Measurements from ENCODE around the gene ZNF664. TPM values are rescaled to one million over a fixed set of nuclear protein-coding genes. Genes with fewer than 3 reads are reported as not detected.

Gene ZNF664
- total and polyA plus RNA-seq, 9 of the 15 experiments (the other 6 are each of a cell fraction or from before 2014, with no cell fraction given) = 3.3 to 101 (median 63.6) TPM

- no peak for TF ChIP-seq SRSF1 (IDR thresholded peaks at IDR 0.05; ENCODE audit: low read depth, low read length)
- 0 out of 2 replicates have a peak, but pooled peaks have one; percentile 27 for TF ChIP-seq SIN3B (IDR thresholded peaks at IDR 0.05; ENCODE audit: low read depth)
- no peak for TF ChIP-seq MYBL2 (IDR thresholded peaks at IDR 0.05; ENCODE audit: low read depth)
- no peak for TF ChIP-seq MYBL2 (CRISPR knock-in tag; IDR thresholded peaks at IDR 0.05; ENCODE audit: borderline replicate concordance)
- TF ChIP-seq HNRNPK (IDR thresholded peaks at IDR 0.05; ENCODE audit: low read depth, low read length, poor library complexity, severe bottlenecking) = no peak
- TF ChIP-seq ZNF444 (CRISPR knock-in tag; IDR thresholded peaks at IDR 0.05) = no peak
- no peak for TF ChIP-seq BCL6 (CRISPR knock-in tag; IDR thresholded peaks at IDR 0.05)
- TF ChIP-seq CTCFL (IDR thresholded peaks at IDR 0.05; ENCODE audit: borderline replicate concordance, insufficient read depth, low read depth, low read length, poor library complexity, severe bottlenecking) = peak; percentile 75
- no peak for TF ChIP-seq ZSCAN29 (IDR thresholded peaks at IDR 0.05)
- no peak for TF ChIP-seq ZBTB12 (CRISPR knock-in tag; IDR thresholded peaks at IDR 0.05)
- no peak for TF ChIP-seq ZNF77 (CRISPR knock-in tag; IDR thresholded peaks at IDR 0.05)
- TF ChIP-seq POLR2AphosphoS5 (IDR thresholded peaks at IDR 0.05; ENCODE audit: control insufficient read depth, insufficient read depth, low read depth, low read length) = peak; percentile 35; the same call in 1 of the 2 replicates
- no peak for TF ChIP-seq SNIP1 (IDR thresholded peaks at IDR 0.05; ENCODE audit: low read depth)
- TF ChIP-seq ZSCAN32 (CRISPR knock-in tag; IDR thresholded peaks at IDR 0.05) = no peak
- no peak for TF ChIP-seq PHB (CRISPR knock-in tag; IDR thresholded peaks at IDR 0.05)
- TF ChIP-seq HOMEZ (CRISPR knock-in tag; IDR thresholded peaks at IDR 0.05) = no peak
- TF ChIP-seq ADNP (tag; IDR thresholded peaks at IDR 0.05) = no peak
- TF ChIP-seq MEF2D (tag; conservative IDR thresholded peaks at IDR 0.05; ENCODE audit: low read depth) = no peak
- TF ChIP-seq ZNF239 (CRISPR knock-in tag; IDR thresholded peaks at IDR 0.05) = no peak
- TF ChIP-seq POU5F1 (IDR thresholded peaks at IDR 0.05; ENCODE audit: borderline replicate concordance, low read depth, low read length, partially characterized antibody) = no peak
- TF ChIP-seq THRAP3 (IDR thresholded peaks at IDR 0.05; ENCODE audit: borderline replicate concordance) = no peak
- TF ChIP-seq ZNF277 (CRISPR knock-in tag; IDR thresholded peaks at IDR 0.05; ENCODE audit: borderline replicate concordance) = no peak
Measured at GRCh38 chr12:123972457-123973401, at the start of gene ZNF664, which contains the start of gene CCDC92 (continued).
